Measurements from ENCODE around the gene CTNNBL1.
A peak's percentile ranks its signal among the peaks of the same experiment; 100 is the strongest.

DNA sequence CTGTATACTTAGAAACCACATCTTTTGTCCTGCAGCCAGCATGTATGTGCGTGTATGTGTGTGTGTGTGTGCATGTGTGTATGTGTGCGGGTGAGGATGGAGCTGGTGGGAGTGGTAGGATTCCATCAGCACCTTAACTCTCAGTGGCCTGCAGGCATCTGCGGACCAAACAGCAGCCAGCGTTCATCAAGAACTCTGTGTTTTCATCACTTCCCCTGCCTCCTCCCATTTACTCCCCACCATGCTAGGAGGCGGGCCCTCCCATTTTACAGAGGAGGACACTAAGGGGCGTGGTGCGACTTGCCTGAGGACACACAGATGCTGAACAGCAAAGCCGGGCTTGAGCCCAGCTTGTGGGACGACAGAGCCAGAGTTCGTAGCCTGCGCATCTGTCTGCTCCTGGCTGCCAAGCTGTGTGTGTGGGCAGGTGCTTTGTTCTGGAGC lies 218.0 kb downstream of the CTNNBL1 start:
- TF ChIP-seq POLR2A (IDR thresholded peaks at IDR 0.05; ENCODE audit: low read depth), result no peak
- TF ChIP-seq EP300 (IDR thresholded peaks at IDR 0.05), result no peak
- TF ChIP-seq, protein P1, sequence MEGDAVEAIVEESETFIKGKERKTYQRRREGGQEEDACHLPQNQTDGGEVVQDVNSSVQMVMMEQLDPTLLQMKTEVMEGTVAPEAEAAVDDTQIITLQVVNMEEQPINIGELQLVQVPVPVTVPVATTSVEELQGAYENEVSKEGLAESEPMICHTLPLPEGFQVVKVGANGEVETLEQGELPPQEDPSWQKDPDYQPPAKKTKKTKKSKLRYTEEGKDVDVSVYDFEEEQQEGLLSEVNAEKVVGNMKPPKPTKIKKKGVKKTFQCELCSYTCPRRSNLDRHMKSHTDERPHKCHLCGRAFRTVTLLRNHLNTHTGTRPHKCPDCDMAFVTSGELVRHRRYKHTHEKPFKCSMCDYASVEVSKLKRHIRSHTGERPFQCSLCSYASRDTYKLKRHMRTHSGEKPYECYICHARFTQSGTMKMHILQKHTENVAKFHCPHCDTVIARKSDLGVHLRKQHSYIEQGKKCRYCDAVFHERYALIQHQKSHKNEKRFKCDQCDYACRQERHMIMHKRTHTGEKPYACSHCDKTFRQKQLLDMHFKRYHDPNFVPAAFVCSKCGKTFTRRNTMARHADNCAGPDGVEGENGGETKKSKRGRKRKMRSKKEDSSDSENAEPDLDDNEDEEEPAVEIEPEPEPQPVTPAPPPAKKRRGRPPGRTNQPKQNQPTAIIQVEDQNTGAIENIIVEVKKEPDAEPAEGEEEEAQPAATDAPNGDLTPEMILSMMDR (IDR thresholded peaks at IDR 0.05), result no peak
- peak; percentile 7 to 50 for TF ChIP-seq POLR2AphosphoS5 (IDR thresholded peaks at IDR 0.05)

All from esophagus muscularis mucosa (tissue), 4 donors.